HEK293T (cell line): ENCODE results near the gene PPFIBP1.

Experiments used
- CTCF ChIA-PET: fragments of 350-600 bp; formaldehyde crosslinking; extraction: SDS; loops from one replicate; lab custom pipeline; 2021; ENCODE audit warnings: antibody characterized with exemption, inconsistent platforms; lab: Yijun Ruan, JAX
- POLR2A ChIA-PET: fragments of 350-600 bp; formaldehyde crosslinking; extraction: SDS; loops from one replicate; lab custom pipeline; 2020; ENCODE audit warnings: antibody characterized with exemption, inconsistent platforms; lab: Yijun Ruan, JAX
- DNase-seq: peaks from one replicate; pipeline ENCODE4 v3.0.0; 2012; ENCODE audit warnings: mixed read lengths; ENCODE audit errors: extremely low spot score
- ARNT ChIP-seq: fragments of 450-650 bp; IDR thresholded peaks from 2 replicates; pipeline ENCODE4 v1.6.1; 2017; ENCODE audit warnings: mild to moderate bottlenecking
- BHLHE40 ChIP-seq: fragments of 450-650 bp; IDR thresholded peaks from 2 replicates; pipeline ENCODE4 v1.6.1; 2016; ENCODE audit warnings: mild to moderate bottlenecking, moderate library complexity, borderline replicate concordance
- CTBP1 ChIP-seq: fragments of 450-650 bp; IDR thresholded peaks from 2 replicates; pipeline ENCODE4 v1.6.1; 2016; ENCODE audit warnings: borderline replicate concordance
- ELF4 ChIP-seq: fragments of 450-650 bp; IDR thresholded peaks from 2 replicates; pipeline ENCODE4 v1.6.1; 2017; ENCODE audit warnings: antibody characterized with exemption
- FOXA1 ChIP-seq: fragments of 450-650 bp; IDR thresholded peaks from 2 replicates; pipeline ENCODE4 v1.6.1; 2016; ENCODE audit warnings: mild to moderate bottlenecking
- FOXK2 ChIP-seq: fragments of 450-650 bp; IDR thresholded peaks from 2 replicates; pipeline ENCODE4 v1.6.1; 2016; ENCODE audit warnings: mild to moderate bottlenecking
- FOXM1 ChIP-seq: fragments of 450-650 bp; IDR thresholded peaks from 2 replicates; pipeline ENCODE4 v1.6.1; 2017; ENCODE audit warnings: mild to moderate bottlenecking, borderline replicate concordance
- HDGF ChIP-seq: fragments of 450-650 bp; IDR thresholded peaks from 2 replicates; pipeline ENCODE4 v1.6.1; 2017; ENCODE audit warnings: antibody characterized with exemption, borderline replicate concordance
- L3MBTL2 ChIP-seq: fragments of 450-650 bp; conservative IDR thresholded peaks from 2 replicates; pipeline ENCODE4 v1.6.1; 2016; ENCODE audit warnings: mild to moderate bottlenecking
- LEF1 ChIP-seq: fragments of 450-650 bp; IDR thresholded peaks from 2 replicates; pipeline ENCODE4 v1.6.1; 2017; ENCODE audit warnings: mild to moderate bottlenecking, borderline replicate concordance
- NFRKB ChIP-seq: fragments of 450-650 bp; IDR thresholded peaks from 2 replicates; pipeline ENCODE4 v1.6.1; 2016; ENCODE audit warnings: mild to moderate bottlenecking, moderate library complexity
- SP1 ChIP-seq: fragments of 450-650 bp; IDR thresholded peaks from 2 replicates; pipeline ENCODE4 v1.6.1; 2017
- SUZ12 ChIP-seq: fragments of 450-650 bp; IDR thresholded peaks from 2 replicates; pipeline ENCODE4 v1.6.1; 2016; ENCODE audit warnings: mild to moderate bottlenecking
- TARDBP ChIP-seq: fragments of 450-650 bp; IDR thresholded peaks from 2 replicates; pipeline ENCODE4 v1.6.1; 2016
- ZNF384 ChIP-seq: fragments of 450-650 bp; IDR thresholded peaks from 2 replicates; pipeline ENCODE4 v1.6.1; 2016
- TF ChIP-seq, protein P1 (sequence below): fragments of 450-650 bp; IDR thresholded peaks from 2 replicates; pipeline ENCODE4 v1.6.1; 2016

Gene PPFIBP1

DNA sequence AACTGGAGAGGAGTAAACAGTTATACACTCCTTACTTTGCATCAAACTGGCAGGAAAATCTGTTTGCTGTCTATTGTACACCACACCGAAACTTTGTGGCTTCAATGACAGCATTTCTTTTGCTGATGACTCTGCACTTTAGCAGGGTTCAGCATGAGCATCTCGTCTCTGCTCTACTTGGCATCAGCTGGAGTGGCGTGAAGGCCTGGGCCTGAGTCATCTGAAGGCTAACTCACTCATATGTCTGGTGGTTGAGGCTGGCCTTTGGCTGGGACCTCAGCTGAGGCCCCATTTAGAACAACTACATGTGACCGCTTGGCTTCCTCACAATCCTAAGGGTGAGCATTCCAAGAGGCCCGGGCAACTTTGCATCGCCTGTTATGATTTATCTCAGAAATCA is 143.5 kb downstream of the PPFIBP1 start:
- TF ChIP-seq, protein P1, sequence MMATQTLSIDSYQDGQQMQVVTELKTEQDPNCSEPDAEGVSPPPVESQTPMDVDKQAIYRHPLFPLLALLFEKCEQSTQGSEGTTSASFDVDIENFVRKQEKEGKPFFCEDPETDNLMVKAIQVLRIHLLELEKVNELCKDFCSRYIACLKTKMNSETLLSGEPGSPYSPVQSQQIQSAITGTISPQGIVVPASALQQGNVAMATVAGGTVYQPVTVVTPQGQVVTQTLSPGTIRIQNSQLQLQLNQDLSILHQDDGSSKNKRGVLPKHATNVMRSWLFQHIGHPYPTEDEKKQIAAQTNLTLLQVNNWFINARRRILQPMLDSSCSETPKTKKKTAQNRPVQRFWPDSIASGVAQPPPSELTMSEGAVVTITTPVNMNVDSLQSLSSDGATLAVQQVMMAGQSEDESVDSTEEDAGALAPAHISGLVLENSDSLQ: no peak
- TF ChIP-seq ELF4 (no peak), FOXM1 (no peak), HDGF (no peak), LEF1 (no peak), FOXA1 (no peak), FOXK2 (no peak)
- POLR2A ChIA-PET: no interaction called here
- DNase-seq: no peak
- CTCF ChIA-PET: no interaction called here

DNA sequence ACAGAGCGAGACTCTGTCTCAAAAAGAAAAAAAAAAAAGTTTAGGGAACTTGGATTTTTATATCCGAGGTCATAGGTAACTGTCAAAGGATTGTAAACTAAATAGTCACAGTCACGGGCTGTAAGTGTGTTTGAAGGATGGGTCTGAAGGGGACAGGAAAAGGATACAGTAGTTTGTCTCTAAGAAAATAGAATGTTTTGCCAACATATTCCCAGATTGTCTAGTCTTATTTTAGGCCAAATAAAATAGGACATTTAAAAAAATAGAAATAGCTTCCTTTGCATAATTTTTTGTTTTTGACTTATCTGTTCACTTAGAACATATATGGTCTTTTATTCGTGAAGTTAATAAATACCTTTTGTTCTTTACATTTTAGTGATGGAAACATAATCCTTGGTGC is 148.0 kb downstream of the PPFIBP1 start:
- ChIA-PET CTCF (interaction anchor here (0.7 kb wide), 1 partner anchor 258 kb away, joined by 4 read pairs; no protein-coding TSS in a partner anchor), POLR2A (no interaction called here)
- DNase-seq: no peak
- no peak for TF ChIP-seq ELF4
- TF ChIP-seq TARDBP: no peak
- no peak for TF ChIP-seq ZNF384
- TF ChIP-seq FOXK2: no peak
- TF ChIP-seq FOXM1: no peak
- TF ChIP-seq LEF1: no peak
- TF ChIP-seq, protein P1: no peak
- no peak for TF ChIP-seq BHLHE40

DNA sequence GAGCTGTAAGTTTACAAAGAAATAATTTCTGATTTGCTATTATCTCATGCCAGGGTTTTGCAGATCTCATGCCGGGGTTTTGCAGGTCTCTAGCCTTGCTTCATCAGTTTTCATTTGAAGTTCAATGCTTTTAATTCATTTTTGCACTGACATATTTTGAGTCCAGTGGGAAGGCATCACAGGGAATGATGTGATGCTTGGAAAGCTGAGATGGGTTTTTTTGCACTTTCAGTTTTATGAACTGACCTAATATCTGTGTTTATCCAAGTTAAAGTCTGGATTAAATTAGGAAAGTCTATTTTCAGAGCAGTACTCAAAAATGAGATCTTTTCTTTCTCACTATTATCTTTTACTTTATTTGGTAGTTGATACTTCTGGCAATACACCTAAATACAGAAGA is 148.6 kb downstream of the PPFIBP1 start:
- CTCF ChIA-PET: no interaction called here
- TF ChIP-seq L3MBTL2: no peak
- TF ChIP-seq SP1: no peak
- no peak for TF ChIP-seq FOXM1
- no peak for TF ChIP-seq ARNT
- TF ChIP-seq CTBP1: no peak
- no peak for TF ChIP-seq FOXA1
- TF ChIP-seq NFRKB: no peak
- no peak for TF ChIP-seq SUZ12
- TF ChIP-seq ZNF384: no peak
- no peak for TF ChIP-seq TARDBP

DNA sequence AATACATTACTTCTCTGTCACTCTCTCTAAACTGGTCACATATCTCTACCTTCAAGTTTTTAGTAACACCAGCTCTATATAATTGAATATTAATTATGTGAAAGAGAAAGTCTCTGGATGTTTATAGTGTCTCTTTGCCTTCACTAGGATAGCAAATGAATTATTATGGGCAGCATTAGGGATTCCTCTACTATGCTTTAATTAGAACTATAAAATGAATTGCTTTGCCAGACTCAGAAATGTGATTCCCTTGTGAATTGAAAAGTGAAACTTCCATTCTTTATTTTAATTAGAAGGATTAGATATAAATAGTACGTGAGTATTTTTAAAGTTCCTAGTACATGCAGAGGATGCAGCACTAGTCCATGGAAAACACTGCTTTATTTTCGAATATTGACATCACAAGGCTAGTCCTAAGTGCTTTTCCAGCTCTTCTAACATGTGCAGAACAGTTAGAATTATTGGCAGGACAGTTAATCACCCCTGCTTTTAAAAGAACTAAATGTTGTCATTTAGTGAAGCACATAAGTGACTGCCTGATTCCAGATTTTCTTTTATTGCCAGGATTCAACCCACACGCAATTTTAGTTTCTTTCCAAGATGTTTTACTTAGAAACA is 149.2 kb downstream of the PPFIBP1 start:
- DNase-seq: no peak
- ChIA-PET CTCF (no interaction called here), POLR2A (no interaction called here)
- no peak for TF ChIP-seq HDGF
- TF ChIP-seq FOXM1: no peak
- no peak for TF ChIP-seq BHLHE40
- no peak for TF ChIP-seq SUZ12

More for the DNA sequence above, 148.6 kb downstream of the PPFIBP1 start:
- POLR2A ChIA-PET: no interaction called here
- DNase-seq: no peak

DNA sequence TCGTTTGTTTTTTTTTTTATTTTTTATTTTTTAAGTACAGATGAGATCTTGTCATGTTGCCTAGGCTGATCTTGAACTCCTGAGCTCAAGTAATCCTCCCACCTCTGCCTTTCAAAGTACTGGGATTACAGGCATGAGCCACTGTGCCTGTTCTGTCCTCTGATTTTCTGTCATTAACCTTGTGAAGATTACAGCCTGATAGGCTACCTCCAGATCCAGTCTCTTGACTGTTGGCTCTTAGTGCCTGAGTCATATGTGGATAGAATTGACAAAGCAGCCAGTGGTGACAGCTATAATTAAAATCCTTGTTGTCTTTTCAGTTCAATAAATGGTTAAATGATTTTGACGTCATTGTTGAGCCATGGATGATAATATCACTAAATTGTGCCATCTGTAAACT is 151.0 kb downstream of the PPFIBP1 start:
- ChIA-PET POLR2A (no interaction called here), CTCF (interaction anchor here (0.6 kb wide), 1 partner anchor 21 kb away, joined by 3 read pairs; the partner anchor contains the start of gene REP15)
- no peak for TF ChIP-seq BHLHE40
- no peak for TF ChIP-seq FOXM1
- TF ChIP-seq SP1: no peak
- TF ChIP-seq LEF1: no peak
- TF ChIP-seq, protein P1: no peak
- TF ChIP-seq FOXK2: no peak
- TF ChIP-seq ELF4: no peak
- TF ChIP-seq ARNT: no peak
- no peak for TF ChIP-seq SUZ12
- TF ChIP-seq HDGF: no peak
- TF ChIP-seq NFRKB: no peak
- TF ChIP-seq CTBP1: no peak
- no peak for TF ChIP-seq FOXA1
- no peak for TF ChIP-seq TARDBP
- TF ChIP-seq ZNF384: no peak
- no peak for TF ChIP-seq L3MBTL2
- DNase-seq: no peak

DNA sequence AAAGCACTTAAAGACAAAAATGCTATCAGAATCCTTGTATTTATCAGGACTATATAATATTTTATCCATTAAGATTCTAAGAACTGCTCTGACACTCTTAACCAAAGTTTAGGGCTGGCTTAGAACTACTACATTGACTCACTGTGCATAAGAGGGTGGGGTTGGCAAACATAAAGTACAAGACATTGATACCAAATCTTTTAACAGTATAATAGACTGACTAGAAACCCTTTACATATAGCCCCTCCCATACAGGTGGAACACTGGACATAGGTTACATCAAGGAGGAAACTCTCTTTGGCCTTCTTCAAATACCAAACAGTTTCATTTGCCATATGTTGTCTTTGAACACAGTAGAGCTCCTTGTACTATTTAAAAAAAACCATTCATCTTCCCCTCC is 156.6 kb downstream of the PPFIBP1 start:
- no peak for DNase-seq
- TF ChIP-seq HDGF (no peak), ARNT (no peak), ELF4 (no peak), CTBP1 (no peak), LEF1 (no peak), FOXA1 (no peak), FOXK2 (no peak), SUZ12 (no peak), SP1 (no peak), L3MBTL2 (no peak), FOXM1 (no peak), BHLHE40 (no peak), TARDBP (no peak), ZNF384 (no peak), NFRKB (no peak)
- TF ChIP-seq, protein P1: no peak

More for the DNA sequence above, 156.6 kb downstream of the PPFIBP1 start:
- CTCF ChIA-PET: no interaction called here
- POLR2A ChIA-PET: no interaction called here
